Pericardium fibroblast (primary cell): ENCODE measurements around the gene SETD7. TPM values are rescaled to one million over a fixed set of nuclear protein-coding genes. Genes with fewer than 3 reads are reported as not detected.

Source experiments
- total RNA-seq: library from RNA; depleted of rRNA; stranded (reverse); fragments of >200 nt; gene quantifications from 2 replicates; pipeline ENCODE4 v1.2.3, GENCODE V29; 2015

The SETD7 gene
- 35.0 and 36.9 TPM in 2 replicates for total RNA-seq

DNA sequence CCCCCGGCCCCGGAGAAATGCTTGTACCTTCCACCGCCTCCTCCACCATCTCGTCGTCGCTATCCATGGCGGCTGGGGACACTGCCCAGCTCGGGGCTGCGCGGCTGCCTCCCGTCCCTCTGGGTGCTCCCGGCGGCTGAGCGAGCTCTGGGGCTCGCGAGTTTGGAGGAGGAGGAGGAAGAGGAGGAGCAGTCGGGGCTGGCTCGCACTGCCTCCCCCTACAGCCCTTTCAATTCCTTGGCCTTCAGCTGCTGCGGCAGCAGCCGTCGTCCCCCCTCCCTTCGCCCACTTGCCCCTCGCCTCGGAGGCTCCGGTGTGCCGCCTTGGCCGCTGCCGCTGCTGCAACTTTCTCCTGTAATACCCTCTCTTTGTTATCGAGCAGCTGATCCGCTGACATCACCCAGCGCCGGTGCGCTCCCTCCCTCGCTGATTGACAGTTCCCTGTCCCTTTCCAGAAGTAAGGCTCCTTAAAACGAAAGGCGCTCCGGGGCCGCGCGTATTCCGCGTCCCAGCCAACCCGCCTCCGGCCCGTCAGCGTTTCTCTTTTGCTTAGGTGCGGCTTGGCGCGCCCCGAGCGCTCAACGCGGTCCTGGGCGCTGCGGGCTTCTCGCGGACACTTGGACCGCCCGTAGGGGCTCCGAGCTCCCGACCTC lies at the start of gene SETD7:
TSS of gene SETD7 (minus strand) at position 149 of the 653 bp plus-strand sequence. CDS start at position 67, 82 bp downstream.

DNA sequence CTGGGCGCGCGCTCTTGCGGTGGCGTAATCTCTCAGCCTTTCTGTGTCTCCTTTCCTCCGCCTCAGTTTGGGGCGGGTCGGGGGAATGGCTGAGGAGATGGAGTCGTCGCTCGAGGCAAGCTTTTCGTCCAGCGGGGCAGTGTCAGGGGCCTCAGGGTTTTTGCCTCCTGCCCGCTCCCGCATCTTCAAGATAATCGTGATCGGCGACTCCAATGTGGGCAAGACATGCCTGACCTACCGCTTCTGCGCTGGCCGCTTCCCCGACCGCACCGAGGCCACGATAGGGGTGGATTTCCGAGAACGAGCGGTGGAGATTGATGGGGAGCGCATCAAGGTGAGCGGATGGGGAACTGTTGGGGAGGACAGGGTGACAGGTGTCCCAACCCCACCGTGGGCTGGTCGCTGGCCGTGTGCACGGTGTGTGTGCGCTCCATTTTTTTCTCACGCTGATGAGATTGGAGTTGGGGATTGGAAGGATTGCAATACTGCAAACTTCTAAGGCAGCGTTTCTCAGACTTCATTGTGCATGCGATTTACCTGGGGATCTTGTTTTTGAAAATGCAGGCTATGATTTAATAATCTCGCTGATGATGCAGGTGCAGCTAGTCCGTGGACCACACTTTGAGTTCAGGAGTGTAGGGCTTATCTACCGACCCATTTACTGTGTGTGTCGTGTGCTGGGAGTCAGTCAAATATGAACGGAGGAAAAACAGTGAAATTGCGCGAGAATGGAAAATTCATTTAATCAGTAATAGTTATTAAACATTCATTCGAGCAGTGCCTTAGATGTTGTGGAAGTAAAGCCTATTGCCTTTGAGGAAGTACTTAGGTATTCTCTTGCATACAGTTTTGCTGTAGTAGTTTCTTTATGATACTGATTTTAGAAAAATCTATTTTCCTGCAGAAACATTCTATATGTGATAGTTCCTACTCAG lies 101.6 kb downstream of the SETD7 start, which contains the start of gene RAB33B:
TSS of gene RAB33B (plus strand) at position 11 of the 935 bp plus-strand sequence. CDS start at position 86, 75 bp downstream.

Other genes with a start within 250 kb of the SETD7 start
- gene RAB33B, start 102.1 kb downstream of the SETD7 start, total RNA-seq: 5.3 and 6.1 TPM in 2 replicates
- gene MGST2, start 109.6 kb upstream of the SETD7 start, total RNA-seq: 14.4 and 26.9 TPM in 2 replicates